PFSK-1 (cell line): ENCODE data around the gene EI24.
A peak's percentile ranks its signal among the peaks of the same experiment; 100 is the strongest.

ENCODE experiments used
- FOXP2 ChIP-seq: optimal IDR thresholded peaks from 2 replicates; pipeline ENCODE3; 2011; ENCODE audit warnings: borderline replicate concordance, control low read depth, inconsistent platforms; ENCODE audit not compliant: insufficient read depth; ENCODE audit errors: extremely low read length, extremely low read depth
- POLR2AphosphoS5 ChIP-seq: IDR thresholded peaks from 2 replicates; pipeline ENCODE4 v1.6.1; 2012; ENCODE audit warnings: low read depth, mild to moderate bottlenecking, control low read depth, low read length, moderate library complexity
- SIN3A ChIP-seq: IDR thresholded peaks from 2 replicates; pipeline ENCODE4 v1.6.1; 2012; ENCODE audit warnings: mild to moderate bottlenecking, low read length, moderate library complexity, borderline replicate concordance; ENCODE audit not compliant: insufficient read depth
- TAF1 ChIP-seq: IDR thresholded peaks from 2 replicates; pipeline ENCODE4 v1.6.1; 2012; ENCODE audit warnings: low read length, control low read depth, borderline replicate concordance; ENCODE audit not compliant: insufficient read depth
- TF ChIP-seq, protein P1 (sequence below), 2 experiments: IDR thresholded peaks; 2 replicates each; pipeline versions ENCODE4 v1.6.1 to v1.8.0; 2011 to 2012; ENCODE audit warnings: low read depth in 2 of 2, low read length in 2 of 2, control low read depth in 1 of 2, inconsistent platforms in 1 of 2, mild to moderate bottlenecking in 1 of 2, moderate library complexity in 1 of 2; ENCODE audit not compliant: insufficient read depth in 1 of 2

Gene EI24

DNA sequence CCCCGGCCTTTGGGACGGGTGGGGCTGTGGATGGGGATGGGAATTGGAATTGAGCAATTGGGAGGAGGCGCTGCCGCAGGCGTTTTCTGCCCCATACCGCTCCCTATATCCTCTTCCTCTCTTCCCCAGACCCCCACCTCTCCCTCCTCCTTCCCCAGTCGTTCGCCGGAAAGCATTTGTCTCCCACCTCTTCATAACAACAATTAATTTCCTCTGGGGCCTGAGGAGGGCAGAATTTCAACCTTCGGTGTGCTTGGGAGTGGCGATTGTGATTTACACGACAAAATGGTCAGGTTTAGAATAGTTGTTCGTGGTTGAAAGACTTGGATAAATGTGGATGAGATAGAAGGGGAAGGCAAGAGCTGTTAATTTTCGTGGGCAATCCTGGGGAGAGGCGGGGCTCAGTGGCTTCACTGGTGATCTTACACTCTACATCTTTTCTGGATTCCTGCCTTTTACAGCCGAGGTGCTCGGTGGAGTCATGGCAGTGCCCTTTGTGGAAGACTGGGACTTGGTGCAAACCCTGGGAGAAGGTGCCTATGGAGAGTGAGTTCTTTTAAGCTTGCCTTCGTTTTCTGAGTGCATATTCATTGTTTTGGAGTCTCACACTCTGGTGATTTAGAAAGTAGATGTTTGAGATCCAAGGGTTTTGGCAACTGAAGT is 57.1 kb downstream of the EI24 start:
- TF ChIP-seq TAF1 (no peak), POLR2AphosphoS5 (no peak), FOXP2 (peak; percentile 10), SIN3A (peak; percentile 65; the same call in 1 of the 2 replicates)
- TF ChIP-seq, protein P1, sequence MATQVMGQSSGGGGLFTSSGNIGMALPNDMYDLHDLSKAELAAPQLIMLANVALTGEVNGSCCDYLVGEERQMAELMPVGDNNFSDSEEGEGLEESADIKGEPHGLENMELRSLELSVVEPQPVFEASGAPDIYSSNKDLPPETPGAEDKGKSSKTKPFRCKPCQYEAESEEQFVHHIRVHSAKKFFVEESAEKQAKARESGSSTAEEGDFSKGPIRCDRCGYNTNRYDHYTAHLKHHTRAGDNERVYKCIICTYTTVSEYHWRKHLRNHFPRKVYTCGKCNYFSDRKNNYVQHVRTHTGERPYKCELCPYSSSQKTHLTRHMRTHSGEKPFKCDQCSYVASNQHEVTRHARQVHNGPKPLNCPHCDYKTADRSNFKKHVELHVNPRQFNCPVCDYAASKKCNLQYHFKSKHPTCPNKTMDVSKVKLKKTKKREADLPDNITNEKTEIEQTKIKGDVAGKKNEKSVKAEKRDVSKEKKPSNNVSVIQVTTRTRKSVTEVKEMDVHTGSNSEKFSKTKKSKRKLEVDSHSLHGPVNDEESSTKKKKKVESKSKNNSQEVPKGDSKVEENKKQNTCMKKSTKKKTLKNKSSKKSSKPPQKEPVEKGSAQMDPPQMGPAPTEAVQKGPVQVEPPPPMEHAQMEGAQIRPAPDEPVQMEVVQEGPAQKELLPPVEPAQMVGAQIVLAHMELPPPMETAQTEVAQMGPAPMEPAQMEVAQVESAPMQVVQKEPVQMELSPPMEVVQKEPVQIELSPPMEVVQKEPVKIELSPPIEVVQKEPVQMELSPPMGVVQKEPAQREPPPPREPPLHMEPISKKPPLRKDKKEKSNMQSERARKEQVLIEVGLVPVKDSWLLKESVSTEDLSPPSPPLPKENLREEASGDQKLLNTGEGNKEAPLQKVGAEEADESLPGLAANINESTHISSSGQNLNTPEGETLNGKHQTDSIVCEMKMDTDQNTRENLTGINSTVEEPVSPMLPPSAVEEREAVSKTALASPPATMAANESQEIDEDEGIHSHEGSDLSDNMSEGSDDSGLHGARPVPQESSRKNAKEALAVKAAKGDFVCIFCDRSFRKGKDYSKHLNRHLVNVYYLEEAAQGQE (IDR thresholded peaks at IDR 0.05; ENCODE audit: insufficient read depth in 1 of 2, low read depth in 2 of 2, low read length in 2 of 2) = no peak

DNA sequence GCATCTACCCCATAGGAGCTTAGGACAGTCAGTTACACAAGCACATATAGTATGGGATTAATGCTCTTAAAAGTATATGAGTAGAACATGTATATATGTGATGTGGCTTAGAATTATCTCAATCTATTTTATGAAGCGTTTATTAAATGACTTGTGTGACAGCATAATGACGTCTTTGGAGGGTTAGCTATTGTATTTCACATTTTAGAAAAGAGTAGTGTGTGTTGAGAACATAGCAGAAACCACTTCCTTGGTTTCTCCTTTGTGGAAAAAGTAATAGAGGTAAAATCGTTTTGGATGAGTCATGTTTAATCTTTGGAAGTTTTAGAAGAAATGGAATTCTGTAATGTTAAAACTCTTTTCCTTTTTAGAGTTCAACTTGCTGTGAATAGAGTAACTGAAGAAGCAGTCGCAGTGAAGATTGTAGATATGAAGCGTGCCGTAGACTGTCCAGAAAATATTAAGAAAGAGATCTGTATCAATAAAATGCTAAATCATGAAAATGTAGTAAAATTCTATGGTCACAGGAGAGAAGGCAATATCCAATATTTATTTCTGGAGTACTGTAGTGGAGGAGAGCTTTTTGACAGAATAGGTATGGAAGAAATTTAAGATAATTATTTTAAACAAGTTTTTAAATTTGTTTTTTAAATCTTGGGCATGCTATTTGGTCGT is 58.1 kb downstream of the EI24 start:
- TF ChIP-seq, protein P1 (IDR thresholded peaks at IDR 0.05; ENCODE audit: insufficient read depth in 1 of 2, low read depth in 2 of 2, low read length in 2 of 2) = no peak
